GM18873 (cell line): ENCODE data around the gene OXCT1.
"Not testable (repeated sequence)": the region's sequence is repeated elsewhere in the genome, so short reads cannot be mapped to it uniquely, and the experiment has no call there.

ENCODE experiments used
- ATAC-seq: cut with Tn5 transposase; IDR thresholded peaks from one replicate; pipeline ENCODE4 v1.9.1; 2021; ENCODE audit warnings: mild to moderate bottlenecking, moderate library complexity, moderate number of reproducible peaks; ENCODE audit not compliant: unreplicated experiment, low FRiP score

Gene OXCT1

GRCh38 chr5:41735213-41735612 lies 135.0 kb downstream of the OXCT1 start:
- ATAC-seq = no peak

GRCh38 chr5:41729381-41729780 lies 140.8 kb downstream of the OXCT1 start:
- not testable (repeated sequence) for ATAC-seq

- ATAC-seq = no peak
Measured at GRCh38 chr5:41728281-41728680, 141.9 kb downstream of the OXCT1 start.

GRCh38 chr5:41722359-41722950 lies 147.8 kb downstream of the OXCT1 start:
- no peak for ATAC-seq

GRCh38 chr5:41721516-41721915 lies 148.7 kb downstream of the OXCT1 start:
- ATAC-seq = no peak

- no peak for ATAC-seq
Measured at GRCh38 chr5:41716382-41716781, 153.8 kb downstream of the OXCT1 start.

GRCh38 chr5:41714446-41714845 lies 155.8 kb downstream of the OXCT1 start:
- ATAC-seq = not testable (repeated sequence)

GRCh38 chr5:41708604-41708940 lies 161.7 kb downstream of the OXCT1 start:
- no peak for ATAC-seq

GRCh38 chr5:41707853-41708603 lies 162.2 kb downstream of the OXCT1 start:
- no peak for ATAC-seq

GRCh38 chr5:41695920-41696582 lies 174.2 kb downstream of the OXCT1 start:
- no peak for ATAC-seq

GRCh38 chr5:41686767-41687166 lies 183.5 kb downstream of the OXCT1 start:
- no peak for ATAC-seq

GRCh38 chr5:41686191-41686590 lies 184.0 kb downstream of the OXCT1 start:
- ATAC-seq = no peak

- ATAC-seq = no peak
Measured at GRCh38 chr5:41683181-41683580, 187.0 kb downstream of the OXCT1 start.

GRCh38 chr5:41682641-41683040 lies 187.6 kb downstream of the OXCT1 start:
- ATAC-seq = no peak

- ATAC-seq = no peak
Measured at GRCh38 chr5:41681840-41682239, 188.4 kb downstream of the OXCT1 start.
